PC-9 (cell line): ENCODE results near the gene EIF2D. TPM values are rescaled to one million over a fixed set of nuclear protein-coding genes. Genes with fewer than 3 reads are reported as not detected.
A peak's percentile ranks its signal among the peaks of the same experiment; 100 is the strongest.

Experiments
- BruUV-seq: library from RNA; stranded (reverse); fragments of 400-500 nt; replicated peaks from 2 replicates; lab custom pipeline; 2021; lab: Mats Ljungman, UMichigan
- CTCF ChIA-PET: fragments of 300-600 bp; sonication (Branson Sonifier 250); formaldehyde crosslinking; loops from one replicate; lab custom pipeline; 2022; ENCODE audit warnings: antibody characterized with exemption; lab: Charles Lee
- POLR2A ChIA-PET: fragments of 300-600 bp; sonication (Branson Sonifier 250); formaldehyde crosslinking; loops from one replicate; lab custom pipeline; 2022; ENCODE audit warnings: antibody characterized with exemption; ENCODE audit not compliant: unreplicated experiment; lab: Charles Lee
- DNase-seq, 2 experiments: peaks; one replicate each; pipeline versions ENCODE4 v3.0.0 to v3.0.0-alpha.2; 2015 to 2022; ENCODE audit warnings: mixed read lengths in 1 of 2
- H2AFZ ChIP-seq: fragments of 200-600 bp; sonication (generic); 2 replicates; pipeline ENCODE4 v1.8.1; 2017; ENCODE audit warnings: antibody characterized with exemption
- H3F3A ChIP-seq: fragments of 200-600 bp; sonication (generic); 2 replicates; pipeline ENCODE4 v1.8.1; 2017; ENCODE audit warnings: antibody characterized with exemption, mild to moderate bottlenecking, low read depth; ENCODE audit not compliant: insufficient read depth
- H3K27ac ChIP-seq: fragments of 200-600 bp; sonication (generic); 2 replicates; pipeline ENCODE4 v1.6.1; 2016; ENCODE audit warnings: mixed run types
- H3K27me3 ChIP-seq: fragments of 200-600 bp; sonication (generic); 2 replicates; pipeline ENCODE4 v1.6.1; 2016; ENCODE audit warnings: low read depth, mixed run types; ENCODE audit not compliant: insufficient read depth
- H3K36me3 ChIP-seq: fragments of 200-600 bp; sonication (generic); 2 replicates; pipeline ENCODE4 v1.6.1; 2016; ENCODE audit warnings: low read depth, mixed run types
- H3K4me1 ChIP-seq: fragments of 200-600 bp; sonication (generic); replicated peaks from 2 replicates; pipeline ENCODE4 v1.6.1; 2016; ENCODE audit warnings: mixed run types; ENCODE audit not compliant: insufficient read depth
- H3K4me2 ChIP-seq: fragments of 200-600 bp; sonication (generic); 2 replicates; pipeline ENCODE4 v1.6.1; 2017; ENCODE audit warnings: mixed run types
- H3K4me3 ChIP-seq: fragments of 200-600 bp; sonication (generic); 2 replicates; pipeline ENCODE4 v1.6.1; 2016; ENCODE audit warnings: mixed run types
- H3K79me2 ChIP-seq: fragments of 200-600 bp; sonication (generic); 2 replicates; pipeline ENCODE4 v1.6.1; 2017; ENCODE audit warnings: low read depth, mixed run types
- H3K9me2 ChIP-seq: fragments of 200-600 bp; sonication (generic); 2 replicates; pipeline ENCODE4 v1.8.1; 2017; ENCODE audit warnings: mild to moderate bottlenecking; ENCODE audit not compliant: insufficient read depth
- H3K9me3 ChIP-seq: fragments of 200-600 bp; sonication (generic); 2 replicates; pipeline ENCODE4 v1.8.1; 2016; ENCODE audit warnings: low read depth; ENCODE audit not compliant: insufficient read depth
- H4K20me1 ChIP-seq: fragments of 200-600 bp; sonication (generic); 2 replicates; pipeline ENCODE4 v1.8.1; 2017; ENCODE audit not compliant: insufficient read depth
- EZH2 ChIP-seq: fragments of 200-600 bp; sonication (generic); IDR thresholded peaks from 2 replicates; pipeline ENCODE4 v1.8.0; 2017; ENCODE audit warnings: antibody characterized with exemption, low read depth
- intact Hi-C: fragments of 100-400 bp; cut with micrococcal nuclease; formaldehyde crosslinking; loops from one replicate; pipeline ENCODE4 v1.10.0; 2022; ENCODE audit not compliant: unreplicated experiment
- total RNA-seq: library from RNA; stranded (reverse); gene quantifications from 2 replicates; pipeline ENCODE4 v1.2.3, GENCODE V29; 2021
- TF ChIP-seq, protein P1 (sequence below): fragments of 200-600 bp; sonication (generic); conservative IDR thresholded peaks from 2 replicates; pipeline ENCODE4 v1.6.1; 2017; ENCODE audit warnings: mixed run types, antibody characterized with exemption, mild to moderate bottlenecking, moderate library complexity

EIF2D gene
- total RNA-seq, 1 experiment from 2014 or later, result 59.0 TPM

- TF ChIP-seq, protein P1, sequence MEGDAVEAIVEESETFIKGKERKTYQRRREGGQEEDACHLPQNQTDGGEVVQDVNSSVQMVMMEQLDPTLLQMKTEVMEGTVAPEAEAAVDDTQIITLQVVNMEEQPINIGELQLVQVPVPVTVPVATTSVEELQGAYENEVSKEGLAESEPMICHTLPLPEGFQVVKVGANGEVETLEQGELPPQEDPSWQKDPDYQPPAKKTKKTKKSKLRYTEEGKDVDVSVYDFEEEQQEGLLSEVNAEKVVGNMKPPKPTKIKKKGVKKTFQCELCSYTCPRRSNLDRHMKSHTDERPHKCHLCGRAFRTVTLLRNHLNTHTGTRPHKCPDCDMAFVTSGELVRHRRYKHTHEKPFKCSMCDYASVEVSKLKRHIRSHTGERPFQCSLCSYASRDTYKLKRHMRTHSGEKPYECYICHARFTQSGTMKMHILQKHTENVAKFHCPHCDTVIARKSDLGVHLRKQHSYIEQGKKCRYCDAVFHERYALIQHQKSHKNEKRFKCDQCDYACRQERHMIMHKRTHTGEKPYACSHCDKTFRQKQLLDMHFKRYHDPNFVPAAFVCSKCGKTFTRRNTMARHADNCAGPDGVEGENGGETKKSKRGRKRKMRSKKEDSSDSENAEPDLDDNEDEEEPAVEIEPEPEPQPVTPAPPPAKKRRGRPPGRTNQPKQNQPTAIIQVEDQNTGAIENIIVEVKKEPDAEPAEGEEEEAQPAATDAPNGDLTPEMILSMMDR, result no peak
- no peak overlapping the region for H2AFZ ChIP-seq
- no peaks in the 10 kb centered on the region for H4K20me1 ChIP-seq
- no TSS peak for BruUV-seq
- intact Hi-C loops, result loop anchor here (5.0 to 10.0 kb wide), 3 partner anchors 91 to 418 kb away; partner anchors contain the start of genes PFKFB2 and YOD1
- no peaks in the 10 kb centered on the region for H3K9me3 ChIP-seq
- H3K9me2 ChIP-seq, result no peaks in the 10 kb centered on the region
- no peak overlapping the region for H3K27ac ChIP-seq
- POLR2A ChIA-PET, result no interaction called here
- no peak overlapping the region for H3K4me3 ChIP-seq
- H3K4me2 ChIP-seq, result no peak overlapping the region
- CTCF ChIA-PET, result interaction anchor here (0.7 kb wide), 1 partner anchor 515 kb away, joined by 3 read pairs; no protein-coding TSS in a partner anchor
- H3K4me1 ChIP-seq, result peaks cover 10% of the 10 kb centered on the region
- no peak for DNase-seq
- no peaks in the 10 kb centered on the region for H3K79me2 ChIP-seq
- no peaks in the 10 kb centered on the region for H3K27me3 ChIP-seq
- H3F3A ChIP-seq, result peaks cover 13% of the 10 kb centered on the region; the same call in 1 of the 2 replicates
- no peaks in the 10 kb centered on the region for H3K36me3 ChIP-seq
Observed at GRCh38 chr1:206636671-206637070, 24.4 kb upstream of the EIF2D start.

- BruUV-seq, result no TSS peak
- H3K27me3 ChIP-seq, result no peaks in the 10 kb centered on the region
- intact Hi-C loops, result loop anchor here (2.0 to 10.0 kb wide), 4 partner anchors 91 to 419 kb away; partner anchors contain the start of genes PFKFB2 and YOD1
- H3K79me2 ChIP-seq, result no peaks in the 10 kb centered on the region
- H4K20me1 ChIP-seq, result no peaks in the 10 kb centered on the region
- DNase-seq, result no peak
- no peak overlapping the region for H3K27ac ChIP-seq
- peak overlapping the region; percentile 80 for H3K4me3 ChIP-seq
- no peaks in the 10 kb centered on the region for H3K9me3 ChIP-seq
- POLR2A ChIA-PET, result interaction anchor here (0.6 to 1.1 kb wide), 2 partner anchors 53 to 397 kb away, joined by 3 to 4 read pairs; partner anchors contain the start of gene C1orf116
- CTCF ChIA-PET, result interaction anchor here (0.6 to 2.0 kb wide), 6 partner anchors 24 to 1328 kb away, joined by 4 to 12 read pairs (median 4); partner anchors contain the start of genes EIF2D and PFKFB2
- TF ChIP-seq EZH2, result no peak
- TF ChIP-seq, protein P1, result no peak
- peak overlapping the region; percentile 93 for H3K4me2 ChIP-seq
- peaks cover 10% of the 10 kb centered on the region for H3K4me1 ChIP-seq
- H3K9me2 ChIP-seq, result no peaks in the 10 kb centered on the region
- H3K36me3 ChIP-seq, result no peaks in the 10 kb centered on the region
- peaks cover 13% of the 10 kb centered on the region; the same call in 1 of the 2 replicates for H3F3A ChIP-seq
- peak overlapping the region; percentile 94 for H2AFZ ChIP-seq
Observed at GRCh38 chr1:206635978-206636345, 23.7 kb upstream of the EIF2D start.

DNA sequence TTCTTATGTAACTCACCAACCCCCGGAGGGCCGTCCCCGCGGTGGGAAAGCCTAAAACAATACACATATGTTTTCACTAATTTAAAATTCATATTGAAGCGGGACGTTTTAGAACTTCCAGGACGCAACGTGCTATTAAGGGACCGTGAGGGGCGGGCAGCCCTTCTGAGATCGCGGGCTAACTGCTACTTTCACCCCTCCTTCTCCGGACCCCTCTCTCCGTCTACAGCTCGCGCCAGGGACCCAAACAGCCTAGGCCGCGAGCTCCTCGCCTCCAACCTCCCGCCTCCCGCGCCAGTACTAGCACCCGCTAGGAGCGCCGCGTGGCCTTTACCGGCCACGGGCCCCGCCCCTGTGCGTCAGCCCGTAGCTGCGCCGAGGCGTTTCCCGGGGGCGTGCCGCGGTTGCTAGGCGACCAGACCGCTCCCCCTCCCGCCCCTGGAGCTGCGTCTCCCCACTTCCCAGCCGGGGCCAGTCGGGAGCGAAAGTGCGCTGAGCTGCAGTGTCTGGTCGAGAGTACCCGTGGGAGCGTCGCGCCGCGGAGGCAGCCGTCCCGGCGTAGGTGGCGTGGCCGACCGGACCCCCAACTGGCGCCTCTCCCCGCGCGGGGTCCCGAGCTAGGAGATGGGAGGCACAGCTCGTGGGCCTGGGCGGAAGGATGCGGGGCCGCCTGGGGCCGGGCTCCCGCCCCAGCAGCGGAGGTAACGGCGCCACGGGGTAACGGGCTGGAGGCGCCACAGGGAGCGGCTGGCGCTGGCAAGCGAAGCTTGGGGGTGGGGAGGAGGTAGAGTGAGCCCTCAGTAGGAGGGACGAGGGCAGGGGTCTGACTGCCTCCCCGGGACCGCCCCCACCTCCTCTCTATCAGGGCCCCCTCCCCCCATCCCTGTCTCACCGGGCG, 23.1 kb upstream of the EIF2D start, which contains the start of gene DYRK3:
TSS of gene DYRK3 (plus strand) at position 457 of the 898 bp plus-strand sequence. CDS start at position 625, 168 bp downstream.
- Histone ChIP-seq H3K4me1 (peaks cover 10% of the 10 kb centered on the region), H3K36me3 (no peaks in the 10 kb centered on the region), H3K4me3 (peak within 1 kb of the TSS; percentile 80), H4K20me1 (no peaks in the 10 kb centered on the region), H3K9me3 (no peaks in the 10 kb centered on the region), H3K9me2 (no peaks in the 10 kb centered on the region), H2AFZ (peak within 1 kb of the TSS; percentile 94), H3K79me2 (no peaks in the 10 kb centered on the region), H3K4me2 (peak within 1 kb of the TSS; percentile 93), H3F3A (peaks cover 13% of the 10 kb centered on the region; the same call in 1 of the 2 replicates), H3K27ac (no peak within 1 kb of the TSS), H3K27me3 (no peaks in the 10 kb centered on the region)
- POLR2A ChIA-PET, result interaction anchor here (0.5 to 1.1 kb wide), 5 partner anchors 54 to 444 kb away, joined by 3 to 4 read pairs (median 3); partner anchors contain the start of gene C1orf116
- CTCF ChIA-PET, result interaction anchor here (0.6 to 2.0 kb wide), 11 partner anchors 10 to 1329 kb away, joined by 3 to 12 read pairs (median 5); partner anchors contain the start of genes EIF2D and PFKFB2
- TF ChIP-seq, protein P1, result no peak
- TF ChIP-seq EZH2, result no peak
- no TSS peak for BruUV-seq
- DNase-seq, result peak; percentile 64 to 95
- intact Hi-C loops, result loop anchor here (2.0 to 10.0 kb wide), 4 partner anchors 92 to 419 kb away; partner anchors contain the start of genes PFKFB2 and YOD1
